SU-DHL-6 (cell line): Measurements from ENCODE around the gene FAM120A.

Source experiments
- EZH2phosphoT487 ChIP-seq: fragments of 200-600 bp; sonication (generic), shearing (Covaris generic); conservative IDR thresholded peaks from 2 replicates; pipeline ENCODE4 v1.6.1; 2018; ENCODE audit warnings: mild to moderate bottlenecking, antibody characterized with exemption, low read length, moderate library complexity, mixed read lengths
- TF ChIP-seq, protein P1 (sequence below): fragments of 200-600 bp; sonication (generic); IDR thresholded peaks from one replicate; pipeline ENCODE4 v1.5.1; 2017; ENCODE audit warnings: antibody characterized with exemption, mild to moderate bottlenecking, low read length, moderate library complexity; ENCODE audit not compliant: insufficient read depth, poor library complexity, severe bottlenecking

DNA sequence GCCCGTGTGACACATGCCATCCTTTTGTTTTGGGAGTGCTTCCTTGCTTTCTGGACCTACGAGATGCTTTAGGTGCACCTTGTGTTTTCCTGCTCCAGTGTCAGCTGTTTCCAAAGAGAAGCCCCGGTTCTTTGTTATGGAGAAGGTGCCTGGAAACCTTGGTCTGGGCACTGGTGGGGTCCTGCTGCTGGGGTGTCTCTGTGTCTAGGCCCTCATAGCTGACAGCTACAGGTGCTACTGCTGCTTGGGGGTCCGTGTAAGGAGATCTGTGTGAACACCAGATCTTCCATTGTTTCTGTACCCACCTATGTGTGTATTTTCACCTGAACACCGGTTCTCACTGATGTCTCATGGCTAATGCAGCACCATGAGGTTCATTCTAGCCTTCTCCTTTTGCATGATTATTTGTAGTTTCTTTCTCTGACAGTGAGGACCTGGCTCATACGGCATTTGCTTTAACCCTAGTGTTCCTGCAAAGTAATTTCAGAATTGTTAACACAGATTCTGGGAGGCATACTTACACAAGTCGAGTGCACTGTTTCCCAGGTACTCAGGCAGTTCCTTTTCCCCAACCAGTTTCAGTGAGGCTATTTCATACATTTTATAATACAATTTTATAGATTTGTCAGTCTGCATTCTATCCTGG lies 15.1 kb downstream of the FAM120A start:
- TF ChIP-seq, protein P1, sequence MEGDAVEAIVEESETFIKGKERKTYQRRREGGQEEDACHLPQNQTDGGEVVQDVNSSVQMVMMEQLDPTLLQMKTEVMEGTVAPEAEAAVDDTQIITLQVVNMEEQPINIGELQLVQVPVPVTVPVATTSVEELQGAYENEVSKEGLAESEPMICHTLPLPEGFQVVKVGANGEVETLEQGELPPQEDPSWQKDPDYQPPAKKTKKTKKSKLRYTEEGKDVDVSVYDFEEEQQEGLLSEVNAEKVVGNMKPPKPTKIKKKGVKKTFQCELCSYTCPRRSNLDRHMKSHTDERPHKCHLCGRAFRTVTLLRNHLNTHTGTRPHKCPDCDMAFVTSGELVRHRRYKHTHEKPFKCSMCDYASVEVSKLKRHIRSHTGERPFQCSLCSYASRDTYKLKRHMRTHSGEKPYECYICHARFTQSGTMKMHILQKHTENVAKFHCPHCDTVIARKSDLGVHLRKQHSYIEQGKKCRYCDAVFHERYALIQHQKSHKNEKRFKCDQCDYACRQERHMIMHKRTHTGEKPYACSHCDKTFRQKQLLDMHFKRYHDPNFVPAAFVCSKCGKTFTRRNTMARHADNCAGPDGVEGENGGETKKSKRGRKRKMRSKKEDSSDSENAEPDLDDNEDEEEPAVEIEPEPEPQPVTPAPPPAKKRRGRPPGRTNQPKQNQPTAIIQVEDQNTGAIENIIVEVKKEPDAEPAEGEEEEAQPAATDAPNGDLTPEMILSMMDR, result no peak
- no peak for TF ChIP-seq EZH2phosphoT487
